Glomerular visceral epithelial cell (primary cell): ENCODE measurements around the gene MBNL1.
"Not testable (repeated sequence)": the region's sequence is repeated elsewhere in the genome, so short reads cannot be mapped to it uniquely, and the experiment has no call there.

Source experiments
- DNase-seq: peaks from one replicate; pipeline ENCODE4 v3.0.0-alpha.2; 2016; ENCODE audit errors: extremely low spot score

Gene MBNL1

DNA sequence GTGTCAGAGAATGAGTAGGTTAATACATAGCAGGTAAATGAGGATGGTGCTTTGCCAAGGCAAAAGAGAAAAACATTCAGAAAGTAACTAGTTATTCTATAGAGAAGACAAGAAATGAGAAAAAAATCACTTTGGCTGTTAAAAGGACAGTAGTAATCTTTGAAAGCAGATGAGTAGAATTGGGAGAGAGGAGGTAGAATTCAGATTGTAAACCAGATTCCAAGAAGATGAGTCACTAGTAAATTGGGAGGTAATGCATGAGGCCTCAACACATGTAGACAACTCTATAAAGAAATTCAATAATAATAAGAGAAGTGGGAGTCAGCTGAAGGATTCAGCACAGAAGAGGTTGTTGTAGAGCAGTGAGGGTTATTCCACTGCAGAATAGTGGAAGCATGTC lies 81.4 kb downstream of the MBNL1 start:
- DNase-seq: no peak

DNA sequence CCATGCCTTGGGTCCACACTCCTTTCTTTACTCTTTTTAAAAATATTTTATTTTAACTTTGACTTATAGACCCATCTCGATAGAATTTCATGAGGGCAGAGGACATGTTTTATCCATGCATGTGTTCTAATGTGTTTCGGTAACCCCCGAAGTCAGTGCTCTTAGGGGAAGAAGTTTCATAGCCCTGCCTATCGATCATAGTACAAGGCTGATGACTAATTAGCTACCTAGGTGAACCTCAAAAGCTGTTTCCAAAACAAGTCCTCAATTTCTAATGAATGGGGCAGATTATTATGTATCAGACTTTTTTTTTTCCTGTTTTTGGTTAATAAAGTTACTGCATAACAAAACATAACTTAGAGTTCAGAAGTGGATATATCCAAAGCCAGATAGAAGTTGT lies 82.0 kb downstream of the MBNL1 start:
- DNase-seq: no peak

DNA sequence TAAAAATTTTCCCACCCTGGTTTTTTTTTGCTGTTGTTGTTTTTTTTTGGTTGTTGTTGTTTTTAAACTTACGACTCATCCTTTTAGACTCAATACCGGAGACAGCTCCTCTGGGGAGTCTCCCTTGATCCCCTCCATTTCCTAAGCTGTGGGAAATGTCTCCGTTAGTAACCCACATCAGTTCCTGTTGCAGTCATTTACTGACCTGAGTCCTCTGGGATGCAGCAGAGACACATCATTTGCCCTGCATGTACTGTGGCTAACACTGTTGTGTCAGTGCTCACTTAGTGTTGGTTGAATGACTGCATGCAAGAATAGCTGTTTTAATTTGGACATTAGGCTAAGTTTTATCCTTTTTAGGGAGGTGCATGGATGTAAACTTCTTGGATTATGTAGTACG lies 83.8 kb downstream of the MBNL1 start:
- no peak for DNase-seq

DNA sequence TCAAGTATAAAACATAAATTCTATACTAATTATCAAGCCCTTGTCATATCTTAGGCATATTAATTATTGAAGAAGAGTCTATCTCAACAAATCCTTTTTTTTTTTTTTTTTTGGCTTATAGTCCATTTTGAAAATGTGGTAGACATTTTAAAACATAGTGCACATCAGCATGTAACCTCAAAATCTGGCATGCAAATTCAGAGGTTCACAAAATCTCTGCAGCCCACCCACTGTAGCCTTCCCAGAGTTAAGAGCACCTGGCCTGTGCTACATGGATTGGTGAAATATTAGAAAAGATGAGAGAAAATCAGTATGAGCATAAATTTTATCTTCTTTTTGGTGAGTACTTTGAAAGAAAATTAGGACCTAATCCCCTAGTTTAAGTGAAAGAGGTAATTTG lies 84.8 kb downstream of the MBNL1 start:
- no peak for DNase-seq

DNA sequence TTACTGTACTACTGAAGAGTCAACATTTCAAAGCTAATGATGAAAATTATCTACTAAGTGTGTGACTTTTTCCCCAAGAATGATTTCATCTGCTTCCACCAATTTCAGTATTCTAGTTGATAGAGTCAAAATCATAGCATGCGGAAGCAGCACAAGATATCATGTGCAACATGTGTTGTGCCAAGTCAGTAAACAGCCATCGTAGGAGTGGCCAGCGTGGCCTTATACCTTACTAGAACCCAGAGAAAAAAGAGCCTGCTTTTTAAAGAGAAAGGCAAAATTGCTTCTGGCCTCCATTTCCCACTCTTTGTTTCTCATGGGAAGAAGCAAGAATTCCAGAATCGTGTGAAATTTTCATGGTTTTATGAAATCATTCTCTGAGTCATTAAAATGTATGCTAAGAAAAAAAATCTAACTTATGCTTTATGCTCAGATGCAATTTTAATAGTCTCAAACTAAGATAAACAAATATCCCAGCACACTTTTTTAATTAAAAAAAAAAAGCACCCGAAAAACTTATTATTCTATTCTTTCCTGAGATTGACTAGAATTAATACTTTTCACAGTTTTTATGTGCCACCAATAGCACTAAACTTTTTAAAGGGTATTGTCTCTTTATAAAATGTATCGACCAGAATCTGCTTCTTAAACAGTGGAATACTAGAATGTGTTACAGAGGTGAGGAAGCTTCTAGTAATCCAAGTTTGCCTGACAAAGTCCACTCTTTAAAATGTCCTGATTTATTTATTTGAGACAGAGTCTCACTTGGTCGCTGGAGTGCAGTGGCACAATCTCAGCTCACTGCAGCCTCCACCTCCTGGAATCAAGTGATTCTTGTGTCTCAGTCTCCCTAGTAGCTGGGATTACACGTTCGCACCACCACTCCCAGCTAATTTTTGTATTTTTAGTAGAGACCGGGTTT lies 87.3 kb downstream of the MBNL1 start:
- no peak for DNase-seq

DNA sequence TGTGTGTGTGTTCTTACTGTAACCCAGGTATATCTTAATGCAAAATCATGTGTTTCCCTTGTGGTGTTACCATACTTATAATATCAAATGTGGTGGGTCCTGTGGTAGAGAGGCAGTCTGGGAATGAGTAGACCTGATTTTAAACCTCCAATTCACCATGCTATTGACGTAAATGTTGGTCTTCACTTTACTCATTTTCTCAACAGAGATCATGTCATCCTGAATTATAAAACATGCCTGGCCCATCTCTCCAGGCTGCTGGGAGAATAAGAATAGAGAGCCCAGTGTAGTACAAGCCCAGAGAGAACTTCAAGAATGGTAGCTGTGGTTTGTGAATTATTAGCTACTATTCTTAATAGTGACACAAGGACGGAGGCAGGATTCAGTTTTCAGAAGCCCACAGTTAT lies 88.1 kb downstream of the MBNL1 start:
- no peak for DNase-seq

DNA sequence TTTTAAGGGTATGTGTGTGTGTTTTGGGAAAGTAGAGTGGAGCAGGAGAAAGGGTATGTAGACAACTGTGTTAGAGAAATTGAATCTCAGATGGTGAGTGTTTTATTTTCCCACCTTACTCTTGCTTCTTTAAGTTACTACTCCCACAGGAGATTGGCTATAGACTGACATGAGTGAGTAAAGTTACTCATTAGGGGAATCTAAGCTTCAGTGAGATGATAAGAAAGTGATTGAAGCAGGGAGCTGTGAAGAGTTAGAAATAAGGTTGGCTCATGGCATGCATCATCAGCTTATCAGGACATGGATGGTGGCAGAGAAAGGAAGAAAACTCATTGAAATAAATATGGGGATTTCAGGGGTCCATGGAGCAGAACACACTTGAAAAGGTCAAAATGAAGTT lies 88.9 kb downstream of the MBNL1 start:
- DNase-seq: no peak

DNA sequence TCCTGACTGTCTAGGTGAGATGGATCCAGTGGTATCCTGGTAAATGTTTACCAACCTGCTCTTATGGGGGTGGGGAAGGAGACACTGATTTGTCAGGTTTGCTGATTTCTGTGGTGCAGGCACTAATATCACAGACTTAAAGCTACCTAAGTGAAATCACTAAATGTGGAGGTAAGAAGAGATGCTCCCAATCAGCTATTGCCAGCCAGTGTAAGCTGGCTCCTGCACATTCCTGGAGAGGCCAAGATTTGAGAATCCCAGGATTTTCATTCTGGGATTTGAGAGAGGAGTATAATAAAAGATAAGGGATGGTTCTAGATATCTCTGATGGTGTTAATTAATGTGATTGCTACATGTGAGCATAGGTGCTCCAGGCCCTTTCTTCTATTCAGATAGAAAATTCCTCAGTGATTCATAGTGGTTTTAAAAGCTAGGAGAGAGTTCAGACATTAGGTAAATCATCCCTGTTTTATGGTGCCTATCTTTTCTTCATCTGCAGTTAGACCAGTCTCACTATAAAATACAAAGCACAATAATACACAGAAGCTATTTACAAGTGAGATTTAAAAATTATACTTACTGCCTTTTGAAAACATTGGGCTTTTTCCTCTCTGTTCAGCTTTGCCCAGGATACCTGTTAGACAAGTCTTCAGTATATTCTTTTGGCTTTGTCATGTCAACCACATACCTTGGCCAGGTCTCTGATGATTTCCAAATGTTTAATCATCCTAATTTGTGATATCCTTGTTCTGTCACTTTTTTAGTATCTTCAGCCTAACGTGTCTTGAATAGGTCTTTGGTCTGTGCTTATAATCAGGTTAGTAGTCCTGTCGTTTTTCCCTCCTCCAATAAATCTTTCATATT lies 90.9 kb downstream of the MBNL1 start:
- peak; percentile 33 for DNase-seq

DNA sequence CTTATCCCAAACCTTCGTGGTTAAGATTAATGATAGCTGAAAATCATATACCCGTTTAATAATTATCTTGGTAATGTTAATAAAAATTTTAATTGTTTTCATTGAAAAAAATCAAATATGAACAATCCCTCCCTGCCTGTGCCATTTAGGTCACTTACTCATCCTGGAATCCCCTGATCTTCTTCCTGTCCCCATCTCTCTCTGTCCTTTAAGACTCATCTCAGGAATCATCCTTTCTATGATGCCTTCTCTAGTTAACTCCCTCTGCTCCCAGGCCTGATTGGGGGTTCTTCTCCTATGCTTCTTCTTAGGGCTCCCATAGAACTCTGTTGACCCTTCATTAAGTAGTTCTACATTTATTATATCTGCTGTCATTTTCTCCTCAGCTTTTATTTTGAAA lies 91.6 kb downstream of the MBNL1 start:
- DNase-seq: no peak

DNA sequence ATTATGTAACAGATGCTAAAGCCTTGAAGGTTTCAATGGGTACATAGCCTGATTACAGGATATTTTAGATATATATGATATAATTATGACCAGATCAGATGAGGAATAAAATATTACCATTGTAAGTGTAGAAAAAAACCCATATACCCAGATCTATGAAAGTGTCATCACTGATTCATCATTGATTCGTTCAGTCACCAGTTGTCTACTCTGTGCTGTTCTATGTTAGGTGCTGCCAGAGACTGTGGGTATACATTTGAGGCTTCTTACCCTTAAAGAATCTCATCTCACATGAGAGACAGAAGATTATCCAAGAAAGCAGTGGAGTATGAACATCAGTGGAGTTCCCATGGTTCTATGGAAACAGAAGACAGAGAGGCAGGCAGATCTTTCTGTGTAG lies 92.2 kb downstream of the MBNL1 start:
- DNase-seq: no peak

DNA sequence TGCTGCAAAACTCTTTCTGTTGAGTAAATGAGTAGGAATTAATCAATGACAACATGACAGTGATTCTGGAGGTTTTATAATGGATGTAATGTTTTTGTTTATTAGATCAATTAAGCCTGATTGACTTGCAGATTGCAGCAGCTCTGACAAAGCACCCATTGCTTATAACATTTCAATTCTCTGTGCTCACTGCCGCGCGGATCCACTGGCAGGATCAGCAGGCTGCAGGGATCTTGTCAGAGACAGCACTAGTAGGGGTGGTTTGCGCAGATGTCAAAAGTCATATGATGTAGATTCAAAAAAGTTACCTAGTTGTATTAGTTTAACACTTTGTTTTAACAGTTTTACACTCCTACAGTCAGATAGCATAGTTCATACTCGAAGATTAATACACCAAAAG lies 93.4 kb downstream of the MBNL1 start:
- DNase-seq: no peak

DNA sequence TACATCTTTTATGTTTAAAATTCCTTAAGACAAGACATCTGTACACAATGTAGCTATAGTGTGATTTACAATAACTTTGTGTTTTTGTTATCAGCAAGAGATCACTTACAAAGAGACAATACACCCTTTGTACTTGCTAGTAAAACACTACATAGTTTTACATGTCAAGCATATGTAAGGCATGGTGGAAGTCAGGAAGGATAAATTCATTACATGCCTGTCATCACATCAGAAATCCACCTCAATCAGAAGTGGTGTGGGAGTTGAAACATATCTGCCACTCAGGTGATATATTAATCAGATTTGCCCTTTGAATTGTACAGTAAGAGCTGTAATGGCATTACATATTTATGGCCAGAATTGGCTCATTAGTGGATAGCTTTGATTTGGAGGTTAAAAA lies 95.5 kb downstream of the MBNL1 start:
- DNase-seq: no peak

DNA sequence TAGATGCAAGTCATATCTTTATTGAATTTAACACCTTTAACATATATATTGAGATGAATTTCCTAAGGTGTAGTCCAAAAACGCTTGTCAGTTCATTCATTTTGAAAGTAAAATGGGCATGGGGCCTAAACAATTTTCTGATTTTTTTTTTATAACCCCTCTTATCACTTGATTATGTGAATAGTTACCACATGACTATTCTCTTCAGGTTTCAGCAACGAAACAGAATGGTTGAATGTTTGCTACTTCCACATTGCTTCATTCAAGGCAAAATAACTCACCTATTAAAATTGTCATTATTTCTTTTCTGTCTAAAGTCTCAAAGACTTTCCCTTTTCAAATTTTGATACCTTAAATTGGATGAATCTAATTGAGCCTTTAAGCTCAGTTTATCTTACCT lies 96.4 kb downstream of the MBNL1 start:
- DNase-seq: no peak

DNA sequence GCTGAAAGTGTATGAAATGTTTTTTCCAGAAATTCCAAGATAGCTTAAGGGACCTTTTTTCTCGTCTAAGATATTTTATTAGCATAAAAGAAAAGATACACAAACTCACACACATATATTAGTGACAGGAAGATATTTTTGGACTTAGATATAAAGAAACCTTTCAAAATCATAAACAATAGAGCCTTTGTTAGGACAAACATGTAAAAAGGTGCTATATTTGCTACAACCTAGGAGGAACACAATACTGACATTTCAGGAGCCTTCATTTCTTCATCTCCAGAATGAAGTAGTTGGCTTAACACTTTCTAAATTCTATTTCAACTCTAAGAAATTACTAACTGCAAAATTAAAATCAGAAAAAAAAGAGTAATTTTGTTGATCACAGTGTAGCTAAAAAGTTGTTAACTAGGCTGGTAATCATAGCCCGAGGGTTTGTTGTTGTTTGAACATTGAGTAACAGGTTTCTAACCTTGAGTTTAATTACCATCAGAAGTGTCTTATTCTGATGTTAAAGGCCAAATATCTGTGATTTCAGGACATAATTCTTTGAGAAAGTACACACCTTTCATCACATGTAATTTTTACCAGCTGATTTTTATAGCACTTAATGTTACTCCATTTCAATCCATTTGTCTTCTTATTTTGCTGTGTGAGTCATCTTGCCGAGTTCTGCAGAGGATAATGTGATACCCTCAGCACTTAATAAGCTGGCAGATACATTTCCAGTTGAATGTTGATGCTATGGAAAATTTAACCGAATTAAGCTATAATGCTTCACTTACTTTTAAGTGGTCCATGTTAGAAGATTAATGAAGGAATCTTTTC lies 97.3 kb downstream of the MBNL1 start:
- peak; percentile 17 for DNase-seq

DNA sequence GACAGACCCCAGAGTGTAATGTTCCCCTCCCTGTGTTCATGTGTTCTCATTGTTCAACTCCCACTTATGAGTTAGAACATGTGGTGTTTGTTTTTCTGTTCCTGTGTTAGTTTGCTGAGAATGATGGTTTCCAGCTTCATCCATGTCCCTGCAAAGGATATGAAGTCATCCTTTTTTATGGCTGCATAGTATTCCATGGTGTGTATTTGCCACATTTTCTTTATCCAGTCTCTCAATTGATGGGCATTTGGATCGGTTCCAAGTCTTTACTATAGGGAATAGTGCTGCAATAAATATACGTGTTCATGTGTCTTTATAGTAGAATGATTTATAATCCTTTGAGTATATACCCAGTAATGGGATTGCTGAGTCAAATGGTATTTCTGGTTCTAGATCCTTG lies 98.5 kb downstream of the MBNL1 start:
- not testable (repeated sequence) for DNase-seq

DNA sequence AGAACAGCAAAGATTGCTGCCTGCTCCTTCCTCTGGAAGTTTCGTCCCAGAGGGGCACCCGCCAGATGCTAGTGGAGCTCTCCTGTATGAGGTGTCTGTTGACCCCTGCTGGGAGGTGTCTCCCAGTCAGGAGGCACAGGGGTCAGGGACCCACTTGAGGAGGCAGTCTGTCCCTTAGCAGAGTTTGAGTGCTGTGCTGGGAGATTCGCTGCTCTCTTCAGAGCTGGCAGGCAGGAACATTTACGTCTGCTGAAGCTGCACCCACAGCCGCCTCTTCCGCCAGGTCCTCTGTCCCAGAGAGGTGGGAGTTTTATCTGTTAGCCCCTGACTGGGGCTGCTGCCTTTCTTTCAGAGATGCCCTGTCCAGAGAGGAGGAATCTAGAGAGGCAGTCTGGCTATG lies 103.9 kb downstream of the MBNL1 start:
- DNase-seq: not testable (repeated sequence)

DNA sequence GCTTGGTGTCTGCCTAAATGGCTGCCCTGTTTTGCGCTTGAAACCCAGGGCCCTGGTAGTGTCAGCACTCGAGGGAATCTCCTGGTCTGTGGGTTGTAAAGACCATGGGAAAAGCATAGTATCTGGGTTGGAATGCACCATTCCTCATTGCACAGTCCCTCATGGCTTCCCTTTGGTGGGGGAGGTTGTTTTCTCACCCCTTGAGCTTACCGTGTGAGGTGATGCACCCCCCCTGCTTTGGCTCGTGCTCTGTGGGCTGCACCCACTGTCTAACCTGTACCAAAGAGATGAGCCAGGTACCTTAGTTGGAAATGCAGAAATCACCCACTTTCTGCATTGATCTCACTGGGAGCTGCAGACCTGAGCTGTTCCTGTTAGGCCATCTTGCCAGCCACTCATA lies 104.7 kb downstream of the MBNL1 start:
- no peak for DNase-seq

DNA sequence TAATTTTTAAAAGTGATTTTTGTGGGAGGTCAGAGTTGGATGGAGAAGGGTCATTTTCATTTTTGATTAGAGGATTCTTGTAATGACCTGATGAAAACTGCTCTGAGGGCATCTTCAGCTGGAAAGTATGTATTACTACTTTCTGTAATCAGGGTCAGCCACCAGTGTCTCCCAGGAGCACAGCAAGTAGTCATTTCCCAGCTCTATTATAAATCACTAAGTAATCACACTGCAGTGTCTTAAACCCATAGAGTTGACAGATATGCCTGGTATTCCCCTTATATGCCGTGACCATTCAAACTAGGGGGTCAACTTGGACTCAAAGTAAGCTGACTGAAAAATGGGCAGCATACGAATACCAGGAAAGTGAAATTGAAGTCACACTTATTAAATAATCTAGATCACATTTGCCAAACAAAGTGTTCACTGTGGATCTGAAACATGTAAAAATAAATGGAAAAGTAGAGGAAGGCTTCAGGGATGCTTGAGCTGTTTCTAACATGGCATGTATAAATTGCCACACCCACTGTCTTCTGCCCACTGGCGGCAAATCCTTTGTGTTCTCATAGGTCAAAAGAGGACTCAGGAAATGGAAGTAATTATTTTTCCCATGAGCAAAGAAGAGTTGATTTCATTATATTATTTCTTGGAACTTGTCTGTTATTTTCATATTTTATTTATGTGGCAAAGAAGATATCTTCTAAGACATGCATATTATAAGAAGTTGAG lies 105.7 kb downstream of the MBNL1 start:
- DNase-seq: no peak

DNA sequence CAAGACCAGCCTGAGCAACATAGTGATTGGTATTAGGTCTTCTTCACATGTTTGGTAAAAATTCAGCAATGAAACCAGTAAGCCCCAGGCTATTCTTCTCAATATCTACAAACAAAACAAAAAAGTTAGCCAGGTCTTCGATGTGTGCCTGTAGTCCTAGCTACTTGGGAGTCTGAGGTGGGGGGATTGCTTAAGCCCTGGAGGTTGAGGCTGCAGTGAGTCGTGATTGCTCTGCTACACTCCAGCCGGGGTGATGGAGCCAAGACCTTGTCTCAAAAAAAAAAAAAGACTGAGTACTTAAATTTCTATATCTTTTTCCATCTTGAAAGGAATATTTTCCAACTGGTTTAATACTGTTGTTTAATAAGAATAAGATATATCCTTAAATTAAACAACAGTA lies 106.8 kb downstream of the MBNL1 start:
- no peak for DNase-seq

DNA sequence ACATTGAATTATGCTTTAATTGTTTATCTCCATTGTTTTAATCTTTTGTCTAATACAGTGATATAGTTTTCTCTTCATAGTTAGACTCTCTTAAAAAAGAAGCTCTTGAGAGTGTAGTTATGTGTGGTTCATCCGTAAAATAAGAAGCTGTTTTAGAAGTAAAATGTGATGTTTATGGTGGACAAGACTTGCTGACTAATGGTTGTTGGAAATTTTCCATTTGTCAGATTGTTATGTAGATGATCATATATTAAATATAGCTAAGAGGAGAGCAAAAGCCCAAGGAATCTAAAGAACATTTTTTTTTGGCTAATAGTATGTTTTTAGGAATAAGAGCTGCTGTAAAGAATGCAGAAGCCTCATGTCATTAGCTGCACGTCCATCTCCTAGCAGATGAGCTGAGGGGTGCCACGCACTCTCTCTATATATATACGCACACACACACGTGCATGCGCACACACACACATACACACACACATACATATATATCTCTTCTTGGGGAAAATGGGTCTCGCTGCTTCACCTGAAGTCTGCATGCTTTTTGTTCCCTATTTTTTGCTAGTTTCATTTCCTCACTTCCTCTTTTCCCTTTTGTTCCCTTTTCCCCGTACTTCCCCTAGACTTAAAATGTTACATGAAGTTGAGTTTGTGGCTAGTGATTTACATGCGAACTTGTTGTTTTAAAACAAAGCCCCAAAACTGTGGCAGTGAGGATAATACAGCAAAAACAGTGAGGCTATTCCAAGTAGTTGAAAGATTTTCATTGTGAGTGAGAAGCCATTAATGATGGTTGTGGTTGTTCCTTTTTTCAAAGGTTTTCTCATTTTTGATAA lies 107.8 kb downstream of the MBNL1 start:
- no peak for DNase-seq

DNA sequence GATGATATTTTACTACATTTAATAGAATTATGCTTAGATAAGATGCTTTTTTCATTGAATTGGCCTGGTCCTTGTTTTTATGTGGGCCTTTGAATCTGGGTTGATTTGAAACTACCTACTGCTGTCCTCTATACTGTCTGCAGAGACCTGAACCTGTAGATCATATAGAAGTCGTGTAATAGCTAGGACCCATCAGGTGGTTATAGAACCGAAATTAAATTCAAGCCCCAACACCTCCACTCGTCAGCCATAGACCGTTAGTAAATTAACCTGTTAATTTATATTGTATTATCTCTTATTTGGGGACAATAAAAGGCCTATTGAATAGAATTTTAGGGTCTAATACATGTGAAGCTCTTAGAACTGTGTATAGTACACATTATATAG lies 108.4 kb downstream of the MBNL1 start:
- no peak for DNase-seq
